Hepatocyte (in vitro differentiated cells): ENCODE results near the gene NXPE3. TPM values are rescaled to one million over a fixed set of nuclear protein-coding genes. Genes with fewer than 3 reads are reported as not detected.

Experiments
- DNase-seq: peaks from one replicate; pipeline ENCODE4 v3.0.0-alpha.2; 2016; ENCODE audit warnings: low spot score
- H2AFZ ChIP-seq: fragments of 200-600 bp; sonication (generic); 2 replicates; pipeline ENCODE4 v1.6.0; 2016; ENCODE audit warnings: antibody characterized with exemption, mild to moderate bottlenecking
- H3K27ac ChIP-seq: fragments of 200-600 bp; sonication (generic); 2 replicates; pipeline ENCODE4 v1.5.1; 2016; ENCODE audit warnings: mild to moderate bottlenecking
- H3K27me3 ChIP-seq: fragments of 200-600 bp; sonication (generic); 2 replicates; pipeline ENCODE4 v1.6.1; 2016
- H3K36me3 ChIP-seq: fragments of 200-600 bp; sonication (generic); replicated peaks from 2 replicates; pipeline ENCODE4 v1.5.1; 2016; ENCODE audit warnings: low read depth; ENCODE audit not compliant: insufficient read depth
- H3K4me1 ChIP-seq: fragments of 200-600 bp; sonication (generic); 2 replicates; pipeline ENCODE4 v1.5.1; 2016; ENCODE audit warnings: mild to moderate bottlenecking, moderate library complexity; ENCODE audit not compliant: insufficient read depth
- H3K4me2 ChIP-seq: fragments of 200-600 bp; sonication (generic); 2 replicates; pipeline ENCODE4 v1.6.0; 2016
- H3K4me3 ChIP-seq: fragments of 200-600 bp; sonication (generic); 2 replicates; pipeline ENCODE4 v1.5.1; 2016; ENCODE audit warnings: mild to moderate bottlenecking
- H3K79me2 ChIP-seq: fragments of 200-600 bp; sonication (generic); 2 replicates; pipeline ENCODE4 v1.6.0; 2017; ENCODE audit warnings: mild to moderate bottlenecking
- H3K9me2 ChIP-seq: fragments of 200-600 bp; sonication (generic); replicated peaks from 2 replicates; pipeline ENCODE4 v1.6.0; 2017; ENCODE audit warnings: mild to moderate bottlenecking; ENCODE audit not compliant: insufficient read depth
- H3K9me3 ChIP-seq: fragments of 200-600 bp; sonication (generic); 2 replicates; pipeline ENCODE4 v1.5.1; 2016; ENCODE audit warnings: low read depth, mild to moderate bottlenecking
- H4K20me1 ChIP-seq: fragments of 200-600 bp; sonication (generic); 2 replicates; pipeline ENCODE4 v1.6.0; 2016; ENCODE audit warnings: mild to moderate bottlenecking; ENCODE audit not compliant: insufficient read depth, poor library complexity, severe bottlenecking
- EZH2 ChIP-seq: fragments of 200-600 bp; sonication (generic); IDR thresholded peaks from 2 replicates; pipeline ENCODE4 v1.6.1; 2016; ENCODE audit warnings: antibody characterized with exemption, mild to moderate bottlenecking, borderline replicate concordance
- EZH2phosphoT487 ChIP-seq: fragments of 200-600 bp; sonication (generic); IDR thresholded peaks from one replicate; pipeline ENCODE4 v1.6.1; 2018; ENCODE audit warnings: antibody characterized with exemption, mild to moderate bottlenecking, low read depth, moderate library complexity; ENCODE audit not compliant: unreplicated experiment, severe bottlenecking
- WGBS: methylation state at CpG from one replicate; pipeline ENCODE4 v1.1.6; 2016; ENCODE audit warnings: low lambda C conversion rate; ENCODE audit errors: missing lambda C conversion rate; 5-methylcytosine and 5-hydroxymethylcytosine counted together
- polyA plus RNA-seq: library from polyadenylated mRNA; unstranded; fragments of >200 nt; fragmentation: Nextera tagmentation; extraction: Ambion mirVana; gene quantifications from 2 replicates; pipeline ENCODE4 v1.2.1, GENCODE V29; 2016
- total RNA-seq: library from RNA; depleted of rRNA; stranded (reverse); fragments of >200 nt; gene quantifications from 2 replicates; pipeline ENCODE4 v1.2.3, GENCODE V29; 2014
- TF ChIP-seq, protein P1 (sequence below): fragments of 200-600 bp; sonication (generic); IDR thresholded peaks from 2 replicates; pipeline ENCODE4 v1.5.1; 2016; ENCODE audit warnings: antibody characterized with exemption, mild to moderate bottlenecking; ENCODE audit not compliant: poor library complexity

NXPE3 gene
- total and polyA plus RNA-seq, 2 experiments from 2014 or later, result 5.9 TPM

DNA sequence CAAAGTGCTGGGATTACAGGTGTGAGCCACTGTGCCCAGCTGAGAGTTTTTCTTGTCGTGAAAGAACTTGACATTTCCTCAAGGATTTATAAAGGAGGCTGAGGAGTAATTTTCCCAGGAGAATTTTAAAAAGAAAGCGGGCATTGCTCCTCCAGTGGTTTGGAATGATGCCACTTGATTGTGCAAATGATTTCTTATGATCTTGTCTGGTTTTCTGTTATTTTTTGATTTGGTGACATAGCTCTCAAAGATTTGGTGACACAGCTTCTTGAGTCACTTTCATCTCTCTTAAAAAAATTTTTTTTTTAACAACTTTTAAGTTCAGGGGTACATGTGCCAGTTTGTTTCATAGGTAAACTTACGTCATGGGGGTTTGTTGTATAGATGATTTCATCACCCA, 45.7 kb downstream of the NXPE3 start:
- no peak overlapping the region for H3K4me2 ChIP-seq
- peaks cover 23% of the 10 kb centered on the region for H3K4me1 ChIP-seq
- TF ChIP-seq, protein P1, sequence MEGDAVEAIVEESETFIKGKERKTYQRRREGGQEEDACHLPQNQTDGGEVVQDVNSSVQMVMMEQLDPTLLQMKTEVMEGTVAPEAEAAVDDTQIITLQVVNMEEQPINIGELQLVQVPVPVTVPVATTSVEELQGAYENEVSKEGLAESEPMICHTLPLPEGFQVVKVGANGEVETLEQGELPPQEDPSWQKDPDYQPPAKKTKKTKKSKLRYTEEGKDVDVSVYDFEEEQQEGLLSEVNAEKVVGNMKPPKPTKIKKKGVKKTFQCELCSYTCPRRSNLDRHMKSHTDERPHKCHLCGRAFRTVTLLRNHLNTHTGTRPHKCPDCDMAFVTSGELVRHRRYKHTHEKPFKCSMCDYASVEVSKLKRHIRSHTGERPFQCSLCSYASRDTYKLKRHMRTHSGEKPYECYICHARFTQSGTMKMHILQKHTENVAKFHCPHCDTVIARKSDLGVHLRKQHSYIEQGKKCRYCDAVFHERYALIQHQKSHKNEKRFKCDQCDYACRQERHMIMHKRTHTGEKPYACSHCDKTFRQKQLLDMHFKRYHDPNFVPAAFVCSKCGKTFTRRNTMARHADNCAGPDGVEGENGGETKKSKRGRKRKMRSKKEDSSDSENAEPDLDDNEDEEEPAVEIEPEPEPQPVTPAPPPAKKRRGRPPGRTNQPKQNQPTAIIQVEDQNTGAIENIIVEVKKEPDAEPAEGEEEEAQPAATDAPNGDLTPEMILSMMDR, result no peak
- no peak for TF ChIP-seq EZH2
- TF ChIP-seq EZH2phosphoT487, result no peak
- no peaks in the 10 kb centered on the region for H3K9me3 ChIP-seq
- H3K9me2 ChIP-seq, result no peaks in the 10 kb centered on the region
- no peaks in the 10 kb centered on the region for H4K20me1 ChIP-seq
- H3K36me3 ChIP-seq, result no peaks in the 10 kb centered on the region
- no peak for DNase-seq
- peaks cover 15% of the 10 kb centered on the region for H3K79me2 ChIP-seq
- no peaks in the 10 kb centered on the region for H3K27me3 ChIP-seq
- no peak overlapping the region for H2AFZ ChIP-seq
- whole genome bisulfite sequencing, result 95% methylated on average over 3 of the region's 3 CpGs
- no peak overlapping the region for H3K4me3 ChIP-seq
- no peak overlapping the region for H3K27ac ChIP-seq

GRCh38 chr3:101825904-101826445, 47.0 kb downstream of the NXPE3 start:
- Histone ChIP-seq H3K79me2 (peaks cover 28% of the 10 kb centered on the region), H3K4me2 (peak overlapping the region; percentile 83), H3K27me3 (no peaks in the 10 kb centered on the region), H3K9me3 (no peaks in the 10 kb centered on the region), H2AFZ (no peak overlapping the region), H3K4me1 (peaks cover 23% of the 10 kb centered on the region), H3K9me2 (no peaks in the 10 kb centered on the region), H3K36me3 (no peaks in the 10 kb centered on the region), H4K20me1 (no peaks in the 10 kb centered on the region), H3K27ac (peak overlapping the region; percentile 85), H3K4me3 (no peak overlapping the region)
- no peak for TF ChIP-seq EZH2phosphoT487
- TF ChIP-seq, protein P1, result no peak
- no peak for TF ChIP-seq EZH2
- 88% methylated on average over 2 of the region's 2 CpGs for WGBS
- DNase-seq, result no peak

DNA sequence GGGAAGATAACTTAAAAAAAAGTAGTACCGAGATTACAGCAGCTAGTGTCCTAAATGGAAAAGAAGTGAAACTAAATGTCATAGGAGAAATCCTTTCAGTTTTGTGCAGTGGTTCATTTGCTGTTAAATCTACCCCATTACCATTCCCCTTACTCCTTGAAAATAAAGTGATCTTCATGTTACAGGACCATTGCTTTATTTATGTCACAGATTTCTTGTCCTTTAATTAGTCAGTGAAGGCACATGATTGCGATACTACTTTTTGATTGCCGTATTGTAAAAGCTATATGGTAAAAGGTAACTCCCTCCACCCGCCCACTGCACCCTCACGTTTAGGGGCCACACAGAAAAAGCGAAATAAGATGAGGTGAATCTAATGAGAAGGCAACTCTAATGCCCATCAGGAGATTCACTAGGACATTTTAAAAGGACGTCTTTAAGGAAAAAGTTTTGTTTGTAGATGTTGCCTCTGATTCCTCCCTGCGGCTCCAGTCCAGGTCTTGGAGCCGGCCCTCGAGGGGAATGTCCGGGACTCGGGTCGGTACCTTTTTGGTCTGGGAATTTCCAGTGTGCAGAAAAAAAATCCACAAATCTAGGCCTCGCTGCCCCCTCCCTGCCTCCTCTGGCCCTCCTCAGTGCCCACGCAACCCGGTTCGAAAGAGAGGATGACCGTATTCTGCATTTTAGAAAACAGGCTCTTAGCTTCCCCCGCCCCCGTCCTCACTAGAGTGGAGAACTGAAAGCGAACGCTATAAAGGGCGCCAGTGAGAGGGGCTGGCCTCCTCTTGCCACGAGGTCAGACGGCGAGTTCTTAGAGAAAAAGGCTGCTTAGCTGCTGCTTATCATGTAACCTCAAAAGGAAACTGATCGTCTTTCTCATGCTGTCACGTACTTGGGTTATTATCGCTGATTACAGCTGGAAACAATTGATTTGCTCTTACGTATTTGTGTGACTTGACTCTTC, 48.5 kb downstream of the NXPE3 start:
- H2AFZ ChIP-seq, result peak overlapping the region; percentile 66
- no peaks in the 10 kb centered on the region for H3K36me3 ChIP-seq
- H3K27ac ChIP-seq, result peak overlapping the region; percentile 85
- TF ChIP-seq EZH2phosphoT487, result no peak
- TF ChIP-seq, protein P1, result no peak
- no peak for TF ChIP-seq EZH2
- H3K9me3 ChIP-seq, result no peaks in the 10 kb centered on the region
- WGBS, result 8% methylated on average over 30 of the region's 30 CpGs
- peak; percentile 87 for DNase-seq
- H3K4me2 ChIP-seq, result peak overlapping the region; percentile 83
- no peaks in the 10 kb centered on the region for H3K9me2 ChIP-seq
- H4K20me1 ChIP-seq, result no peaks in the 10 kb centered on the region
- H3K79me2 ChIP-seq, result peaks cover 41% of the 10 kb centered on the region
- H3K27me3 ChIP-seq, result no peaks in the 10 kb centered on the region
- peaks cover 23% of the 10 kb centered on the region for H3K4me1 ChIP-seq
- peak overlapping the region; percentile 30 for H3K4me3 ChIP-seq
